DOHH2 (cell line): ENCODE data around the gene AUTS2.

ENCODE experiments used
- H3F3A ChIP-seq: fragments of 200-600 bp; sonication (generic), shearing (Covaris generic); 2 replicates; pipeline ENCODE4 v1.6.0; 2016; ENCODE audit warnings: antibody characterized with exemption, mild to moderate bottlenecking; ENCODE audit not compliant: control insufficient read depth, insufficient read depth
- H3K27ac ChIP-seq: fragments of 200-600 bp; sonication (generic); 2 replicates; pipeline ENCODE4 v1.5.1; 2014; ENCODE audit warnings: low read depth, mild to moderate bottlenecking, low read length, moderate library complexity
- H3K27me3 ChIP-seq: fragments of 200-600 bp; sonication (generic); 2 replicates; pipeline ENCODE4 v1.6.1; 2014; ENCODE audit warnings: mild to moderate bottlenecking, low read length, mixed read lengths; ENCODE audit not compliant: control insufficient read depth
- H3K36me3 ChIP-seq: fragments of 200-600 bp; sonication (generic); 2 replicates; pipeline ENCODE4 v1.6.1; 2014; ENCODE audit warnings: mild to moderate bottlenecking, low read length, moderate library complexity, mixed read lengths; ENCODE audit not compliant: control insufficient read depth
- H3K4me1 ChIP-seq: fragments of 200-600 bp; sonication (generic); 2 replicates; pipeline ENCODE4 v1.6.1; 2014; ENCODE audit warnings: mild to moderate bottlenecking, low read length, mixed read lengths; ENCODE audit not compliant: control insufficient read depth
- H3K4me2 ChIP-seq: fragments of 200-600 bp; sonication (generic); 2 replicates; pipeline ENCODE4 v1.6.0; 2014; ENCODE audit warnings: mild to moderate bottlenecking, low read length, moderate library complexity
- H3K4me3 ChIP-seq: fragments of 200-600 bp; sonication (generic); 2 replicates; pipeline ENCODE4 v1.5.1; 2014; ENCODE audit warnings: mild to moderate bottlenecking, low read length, mixed read lengths
- H3K79me2 ChIP-seq: fragments of 200-600 bp; sonication (generic); 2 replicates; pipeline ENCODE4 v1.6.1; 2014; ENCODE audit warnings: mild to moderate bottlenecking, low read length, mixed read lengths; ENCODE audit not compliant: control insufficient read depth
- H3K9me2 ChIP-seq: fragments of 200-600 bp; sonication (generic); replicated peaks from 2 replicates; pipeline ENCODE4 v1.6.1; 2014; ENCODE audit warnings: mild to moderate bottlenecking, low read length, mixed read lengths; ENCODE audit not compliant: control insufficient read depth
- H3K9me3 ChIP-seq: fragments of 200-600 bp; sonication (generic); 2 replicates; pipeline ENCODE4 v1.6.1; 2014; ENCODE audit warnings: antibody characterized with exemption, low read length, mixed read lengths; ENCODE audit not compliant: control insufficient read depth, insufficient read depth
- H4K20me1 ChIP-seq: fragments of 200-600 bp; sonication (generic); 2 replicates; pipeline ENCODE4 v1.6.0; 2014; ENCODE audit warnings: low read depth, mild to moderate bottlenecking, antibody characterized with exemption, low read length, moderate library complexity; ENCODE audit not compliant: control insufficient read depth, insufficient read depth
- EZH2phosphoT487 ChIP-seq: fragments of 200-600 bp; sonication (generic); IDR thresholded peaks from 2 replicates; pipeline ENCODE4 v1.6.1; 2017; ENCODE audit warnings: borderline replicate concordance, mild to moderate bottlenecking, antibody characterized with exemption, low read length, moderate library complexity, mixed read lengths
- TF ChIP-seq, protein P1 (sequence below): fragments of 200-600 bp; sonication (generic); IDR thresholded peaks from one replicate; pipeline ENCODE4 v1.5.1; 2014; ENCODE audit warnings: antibody characterized with exemption, mild to moderate bottlenecking, low read depth, low read length; ENCODE audit not compliant: poor library complexity, severe bottlenecking

AUTS2 gene

DNA sequence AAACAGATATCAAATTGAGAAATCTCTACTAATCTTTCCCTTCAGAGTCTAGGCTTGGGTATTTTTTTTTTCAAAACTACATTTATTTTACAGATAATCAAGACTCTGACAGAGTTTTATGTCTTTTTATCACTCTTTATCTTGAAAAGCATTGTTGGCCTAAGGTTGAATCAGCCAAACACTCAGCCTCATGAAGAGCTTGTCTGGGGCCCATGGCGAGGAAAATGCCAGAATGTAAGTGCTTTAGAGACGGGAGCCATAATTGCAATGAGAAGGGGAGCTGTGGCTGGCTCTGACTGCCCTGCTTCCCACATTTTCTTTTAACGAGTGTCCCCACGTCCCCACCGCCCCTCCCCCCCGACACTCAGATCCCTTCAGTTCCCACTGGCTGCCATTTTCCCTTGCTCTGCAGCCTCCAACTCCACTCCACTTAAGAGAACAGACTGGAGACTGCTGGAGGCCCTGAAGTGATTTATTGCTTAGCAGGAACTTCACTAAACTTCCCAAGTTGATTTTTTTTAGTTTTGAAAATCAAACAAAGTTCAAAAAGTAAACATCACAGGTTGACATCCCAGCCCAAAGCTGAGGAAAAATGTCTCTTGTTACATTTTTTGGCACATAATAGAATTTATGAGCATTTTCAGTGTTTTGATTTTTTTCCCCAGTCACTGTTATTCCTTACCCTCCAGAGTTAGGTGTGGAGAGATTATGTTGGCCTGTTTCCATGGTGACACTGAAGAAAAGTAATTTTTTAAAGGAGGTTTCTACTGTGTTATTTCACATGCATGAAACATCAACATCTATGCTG lies 896.2 kb downstream of the AUTS2 start:
- no peaks in the 10 kb centered on the region for H3K9me2 ChIP-seq
- peaks cover 2% of the 10 kb centered on the region; the same call in 1 of the 2 replicates for H3K36me3 ChIP-seq
- no peaks in the 10 kb centered on the region for H3K79me2 ChIP-seq
- H3K4me2 ChIP-seq = no peak overlapping the region
- H3K9me3 ChIP-seq = no peaks in the 10 kb centered on the region
- no peaks in the 10 kb centered on the region for H3K27me3 ChIP-seq
- H3F3A ChIP-seq = no peaks in the 10 kb centered on the region
- no peak overlapping the region for H3K4me3 ChIP-seq
- peaks cover 5% of the 10 kb centered on the region for H3K4me1 ChIP-seq
- no peak overlapping the region for H3K27ac ChIP-seq
- no peak for TF ChIP-seq EZH2phosphoT487
- TF ChIP-seq, protein P1, sequence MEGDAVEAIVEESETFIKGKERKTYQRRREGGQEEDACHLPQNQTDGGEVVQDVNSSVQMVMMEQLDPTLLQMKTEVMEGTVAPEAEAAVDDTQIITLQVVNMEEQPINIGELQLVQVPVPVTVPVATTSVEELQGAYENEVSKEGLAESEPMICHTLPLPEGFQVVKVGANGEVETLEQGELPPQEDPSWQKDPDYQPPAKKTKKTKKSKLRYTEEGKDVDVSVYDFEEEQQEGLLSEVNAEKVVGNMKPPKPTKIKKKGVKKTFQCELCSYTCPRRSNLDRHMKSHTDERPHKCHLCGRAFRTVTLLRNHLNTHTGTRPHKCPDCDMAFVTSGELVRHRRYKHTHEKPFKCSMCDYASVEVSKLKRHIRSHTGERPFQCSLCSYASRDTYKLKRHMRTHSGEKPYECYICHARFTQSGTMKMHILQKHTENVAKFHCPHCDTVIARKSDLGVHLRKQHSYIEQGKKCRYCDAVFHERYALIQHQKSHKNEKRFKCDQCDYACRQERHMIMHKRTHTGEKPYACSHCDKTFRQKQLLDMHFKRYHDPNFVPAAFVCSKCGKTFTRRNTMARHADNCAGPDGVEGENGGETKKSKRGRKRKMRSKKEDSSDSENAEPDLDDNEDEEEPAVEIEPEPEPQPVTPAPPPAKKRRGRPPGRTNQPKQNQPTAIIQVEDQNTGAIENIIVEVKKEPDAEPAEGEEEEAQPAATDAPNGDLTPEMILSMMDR = no peak
- no peaks in the 10 kb centered on the region for H4K20me1 ChIP-seq

DNA sequence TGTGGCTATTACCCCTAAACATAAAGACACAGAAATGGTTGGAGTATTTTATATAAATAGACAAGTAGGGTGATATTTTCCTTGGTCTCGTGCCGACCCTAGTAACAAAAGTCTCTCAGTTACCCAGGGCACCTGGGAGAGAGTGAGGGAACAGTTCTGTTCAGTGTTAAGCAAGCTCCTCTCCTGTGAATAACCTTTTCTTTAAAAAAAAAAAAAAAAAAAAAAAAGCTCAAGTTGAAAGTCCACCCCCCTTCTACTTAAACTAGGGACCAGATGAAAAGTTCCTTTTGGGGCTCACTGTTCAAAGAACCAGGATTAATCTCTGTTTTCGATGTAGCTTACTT lies 896.7 kb downstream of the AUTS2 start:
- Histone ChIP-seq H3K27me3 (no peaks in the 10 kb centered on the region), H3K4me2 (no peak overlapping the region), H3K4me3 (no peak overlapping the region), H3F3A (no peaks in the 10 kb centered on the region), H4K20me1 (no peaks in the 10 kb centered on the region), H3K27ac (no peak overlapping the region), H3K4me1 (peaks cover 5% of the 10 kb centered on the region), H3K79me2 (no peaks in the 10 kb centered on the region), H3K9me2 (no peaks in the 10 kb centered on the region), H3K9me3 (no peaks in the 10 kb centered on the region), H3K36me3 (peaks cover 2% of the 10 kb centered on the region; the same call in 1 of the 2 replicates)
- TF ChIP-seq, protein P1 = no peak
- no peak for TF ChIP-seq EZH2phosphoT487

DNA sequence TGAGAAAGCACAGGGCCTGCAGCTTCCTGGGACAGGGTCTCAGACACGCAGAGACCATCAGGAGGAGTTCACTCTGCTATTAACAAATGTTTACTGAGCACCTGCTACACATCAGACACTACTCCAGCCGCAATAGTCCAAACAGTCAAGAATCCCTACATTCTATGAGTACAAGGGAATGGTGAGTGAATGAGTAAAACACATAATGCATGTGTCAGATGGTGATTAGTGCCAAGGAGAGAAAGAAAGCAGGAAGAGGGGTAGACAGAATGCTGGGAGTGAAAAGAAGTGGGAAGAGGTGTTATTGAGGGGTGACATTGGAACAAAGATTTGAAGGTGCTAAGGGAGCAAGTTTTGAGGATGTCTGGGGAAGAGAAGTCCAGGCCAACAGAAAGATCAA lies 899.5 kb downstream of the AUTS2 start:
- no peak overlapping the region for H3K4me3 ChIP-seq
- H3F3A ChIP-seq = no peaks in the 10 kb centered on the region
- no peaks in the 10 kb centered on the region for H4K20me1 ChIP-seq
- H3K27me3 ChIP-seq = no peaks in the 10 kb centered on the region
- TF ChIP-seq, protein P1 = no peak
- no peak for TF ChIP-seq EZH2phosphoT487
- H3K27ac ChIP-seq = no peak overlapping the region
- peaks cover 2% of the 10 kb centered on the region; the same call in 1 of the 2 replicates for H3K36me3 ChIP-seq
- no peak overlapping the region for H3K4me2 ChIP-seq
- no peaks in the 10 kb centered on the region; the same call in 1 of the 2 replicates for H3K4me1 ChIP-seq
- H3K9me3 ChIP-seq = no peaks in the 10 kb centered on the region
- H3K9me2 ChIP-seq = no peaks in the 10 kb centered on the region
- H3K79me2 ChIP-seq = no peaks in the 10 kb centered on the region
